Middle frontal gyrus (tissue), 1 donor: ENCODE measurements around the gene ACP5.
"Not testable (repeated sequence)": the region's sequence is repeated elsewhere in the genome, so short reads cannot be mapped to it uniquely, and the experiment has no call there.

ENCODE experiments used
- DNase-seq: peaks from one replicate; pipeline ENCODE4 v3.0.0-alpha.2; 2015; ENCODE audit warnings: low spot score; ENCODE audit errors: extremely low spot score

ACP5 gene

GRCh38 chr19:11577451-11578257, at the start of gene ACP5:
ACP5 (minus strand) TSS chr19:11577645; CDS start chr19:11577317, 328 bp downstream.
- no peak for DNase-seq

DNA sequence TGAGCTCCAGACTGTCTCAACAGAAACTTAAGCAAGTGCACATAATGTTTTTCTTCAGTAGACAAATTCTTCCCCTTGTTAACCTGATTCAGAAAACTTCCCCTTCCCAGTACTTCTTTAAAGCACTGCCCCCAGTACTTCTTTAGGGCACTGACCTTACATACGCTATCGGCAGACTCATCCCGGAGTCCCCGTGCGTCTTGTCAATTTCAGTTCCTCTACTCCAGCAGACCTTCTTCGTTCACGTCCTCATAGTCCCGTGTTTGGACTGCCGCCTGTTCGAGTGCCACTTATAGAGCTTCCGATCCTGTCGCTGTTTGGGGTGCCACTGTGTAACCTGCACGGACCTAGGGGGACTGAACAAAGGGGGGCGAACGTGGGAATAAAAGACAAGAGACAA, 48.8 kb upstream of the ACP5 start:
- DNase-seq = no peak

DNA sequence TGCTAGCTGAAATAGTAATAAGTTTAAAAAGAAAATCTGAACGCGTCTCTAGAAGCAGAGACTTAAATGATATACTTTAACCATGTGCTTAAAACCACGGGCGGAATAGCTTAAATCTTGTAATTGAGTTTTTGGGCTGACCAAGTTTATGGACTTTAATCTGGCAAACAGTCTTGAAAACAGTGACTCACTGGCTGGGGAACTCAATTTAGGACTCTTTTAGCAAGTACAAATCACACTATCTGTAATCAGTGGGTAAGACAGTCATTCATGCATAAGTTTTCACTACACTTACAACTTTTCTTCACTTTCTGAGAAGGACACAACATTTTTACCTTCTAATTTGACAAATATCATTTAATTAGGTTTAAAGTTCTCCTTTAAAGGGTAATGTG, 46.6 kb upstream of the ACP5 start:
- no peak for DNase-seq

- DNase-seq = not testable (repeated sequence)
These were observed 45.0 kb upstream of the ACP5 start for GRCh38 chr19:11622401-11622800.

DNA sequence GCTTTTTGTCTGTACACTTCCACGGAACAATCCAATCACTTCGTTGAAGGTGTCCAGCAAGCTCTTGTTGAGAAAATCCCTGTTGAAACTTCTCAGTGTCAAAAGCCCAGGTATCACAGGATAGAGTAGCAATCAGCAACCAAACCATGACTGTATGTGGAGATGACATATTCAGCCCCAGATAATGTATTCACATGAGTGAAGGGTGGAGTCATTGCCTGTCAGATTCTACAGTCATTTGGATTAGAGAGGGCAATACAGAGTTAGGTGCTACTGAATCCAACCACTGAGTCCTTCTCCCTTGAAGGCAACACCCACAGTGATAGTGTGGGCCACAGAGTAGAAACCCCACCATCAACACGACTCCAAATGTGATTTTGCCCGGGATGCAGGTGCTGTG, 43.1 kb upstream of the ACP5 start:
- DNase-seq = no peak

DNA sequence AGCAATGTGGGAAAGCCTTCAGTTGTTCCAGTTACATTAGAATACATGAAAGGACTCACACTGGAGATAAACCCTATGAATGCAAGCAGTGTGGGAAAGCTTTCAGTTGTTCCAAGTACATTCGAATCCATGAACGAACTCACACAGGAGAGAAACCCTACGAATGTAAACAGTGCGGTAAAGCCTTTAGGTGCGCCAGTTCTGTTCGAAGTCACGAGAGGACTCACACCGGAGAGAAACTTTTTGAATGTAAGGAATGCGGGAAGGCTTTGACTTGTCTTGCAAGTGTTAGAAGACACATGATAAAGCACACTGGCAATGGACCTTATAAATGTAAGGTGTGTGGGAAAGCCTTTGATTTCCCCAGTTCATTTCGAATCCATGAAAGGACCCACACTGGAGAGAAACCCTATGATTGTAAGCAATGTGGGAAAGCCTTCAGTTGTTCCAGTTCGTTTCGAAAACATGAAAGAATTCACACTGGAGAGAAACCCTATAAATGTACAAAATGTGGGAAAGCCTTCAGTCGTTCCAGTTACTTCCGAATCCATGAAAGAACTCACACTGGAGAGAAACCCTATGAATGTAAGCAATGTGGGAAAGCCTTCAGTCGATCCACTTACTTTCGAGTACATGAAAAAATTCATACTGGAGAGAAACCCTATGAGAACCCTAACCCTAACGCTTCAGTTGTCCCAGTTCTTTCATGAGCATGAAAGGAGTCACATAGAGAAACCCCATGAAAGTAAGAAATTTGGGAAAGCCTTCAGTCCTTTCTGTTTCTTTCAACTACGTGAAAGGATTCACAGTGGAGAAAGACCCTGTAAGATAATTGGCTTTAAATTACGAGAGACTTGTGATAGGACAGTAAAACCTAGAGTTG, 40.0 kb upstream of the ACP5 start:
- DNase-seq = no peak

GRCh38 chr19:11612816-11613511, 35.5 kb upstream of the ACP5 start:
- no peak for DNase-seq

DNA sequence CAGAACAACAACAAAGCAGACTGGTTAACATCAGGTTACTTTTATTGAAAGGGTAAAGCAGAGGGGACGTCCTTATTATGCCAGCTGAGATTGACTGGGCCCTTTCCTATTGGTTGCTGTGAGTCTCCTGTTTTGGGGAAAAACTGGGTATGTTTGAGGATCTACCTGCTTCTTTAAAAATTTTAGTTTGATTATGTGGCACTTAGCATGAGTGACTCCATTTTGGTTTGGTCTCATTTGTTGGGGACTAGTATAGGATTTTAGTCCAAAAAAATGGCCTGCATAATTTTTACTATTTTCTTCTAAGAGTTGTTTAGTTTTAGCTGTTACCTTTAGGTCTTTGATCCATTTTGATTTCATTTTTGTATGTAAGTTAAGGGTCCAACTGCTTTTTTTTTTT, 34.3 kb upstream of the ACP5 start:
- DNase-seq = no peak

DNA sequence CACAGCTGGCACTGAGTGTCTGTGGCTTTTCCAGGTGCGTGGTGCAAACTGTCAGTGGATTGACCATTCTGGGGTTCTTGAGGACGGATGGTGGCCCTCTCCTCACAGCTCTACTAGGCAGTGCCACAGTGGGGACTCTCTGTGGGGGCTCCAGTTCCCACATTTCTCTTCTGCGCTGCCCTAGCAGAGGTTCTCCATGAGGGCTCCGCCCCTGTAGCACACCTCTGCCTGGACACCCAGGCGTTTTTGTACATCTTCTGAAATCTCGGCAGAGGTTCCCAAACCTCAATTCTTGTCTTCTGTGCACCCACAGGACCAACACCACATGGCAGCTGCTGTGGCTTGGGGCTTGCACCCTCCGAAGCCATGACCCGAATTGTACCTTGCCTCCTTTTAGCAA, 29.0 kb upstream of the ACP5 start:
- no peak for DNase-seq

DNA sequence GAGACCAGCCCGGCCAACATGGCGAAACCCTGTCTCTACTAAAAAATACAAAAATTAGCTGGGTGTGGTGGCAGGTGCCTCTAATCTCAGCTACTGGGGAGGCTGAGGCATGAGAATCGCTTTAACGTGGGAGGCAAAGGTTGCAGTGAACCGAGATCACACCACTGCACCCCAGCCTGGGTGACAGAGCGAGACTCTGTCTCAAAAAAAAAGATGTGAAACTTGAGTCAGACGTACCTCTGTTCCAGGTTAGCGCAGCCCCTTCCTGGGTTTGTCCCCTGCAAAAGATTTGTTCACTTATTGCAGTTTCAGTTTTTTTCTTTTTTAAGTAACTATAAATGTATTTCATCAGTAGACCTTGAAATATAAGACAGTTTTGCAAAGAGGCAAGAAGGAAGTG, 22.3 kb upstream of the ACP5 start:
- DNase-seq = not testable (repeated sequence)

DNA sequence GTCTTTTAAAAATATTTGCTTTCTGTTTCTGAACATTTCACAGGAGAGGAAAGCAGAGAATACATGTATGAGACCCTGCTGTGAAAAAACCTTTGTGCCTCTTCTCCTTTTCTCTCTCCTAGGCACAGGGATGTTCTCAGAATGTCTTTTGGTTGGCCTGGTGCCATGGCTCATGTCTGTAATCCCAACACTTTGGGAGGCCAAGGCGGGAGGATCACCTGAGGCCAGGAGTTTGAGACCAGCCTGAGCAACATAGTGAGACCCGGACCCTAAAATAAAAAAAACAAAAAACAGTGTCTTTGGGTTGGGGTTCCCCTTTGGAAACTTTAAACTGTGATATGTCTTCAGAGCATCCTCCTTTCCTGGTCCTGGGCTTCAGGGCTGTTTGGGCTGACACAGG, 21.3 kb upstream of the ACP5 start:
- DNase-seq = no peak

DNA sequence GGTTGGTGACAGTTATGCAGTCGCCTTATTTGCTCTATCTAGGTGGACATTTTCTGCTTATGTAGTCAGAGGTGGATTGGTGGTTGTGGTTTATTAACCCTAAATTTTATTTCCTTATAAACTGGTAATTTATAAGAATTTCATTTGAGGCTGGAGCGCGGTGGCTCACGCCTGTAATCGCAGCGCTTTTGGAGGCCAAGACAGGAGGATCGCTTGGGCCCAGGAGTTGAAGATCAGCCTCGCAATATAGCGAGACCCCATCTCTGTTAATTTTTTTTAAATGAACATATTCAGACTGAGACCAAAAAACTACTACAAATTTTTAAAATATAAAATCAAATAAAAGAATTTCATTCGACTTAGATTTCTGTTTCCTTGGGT, 20.6 kb upstream of the ACP5 start:
- DNase-seq = no peak

DNA sequence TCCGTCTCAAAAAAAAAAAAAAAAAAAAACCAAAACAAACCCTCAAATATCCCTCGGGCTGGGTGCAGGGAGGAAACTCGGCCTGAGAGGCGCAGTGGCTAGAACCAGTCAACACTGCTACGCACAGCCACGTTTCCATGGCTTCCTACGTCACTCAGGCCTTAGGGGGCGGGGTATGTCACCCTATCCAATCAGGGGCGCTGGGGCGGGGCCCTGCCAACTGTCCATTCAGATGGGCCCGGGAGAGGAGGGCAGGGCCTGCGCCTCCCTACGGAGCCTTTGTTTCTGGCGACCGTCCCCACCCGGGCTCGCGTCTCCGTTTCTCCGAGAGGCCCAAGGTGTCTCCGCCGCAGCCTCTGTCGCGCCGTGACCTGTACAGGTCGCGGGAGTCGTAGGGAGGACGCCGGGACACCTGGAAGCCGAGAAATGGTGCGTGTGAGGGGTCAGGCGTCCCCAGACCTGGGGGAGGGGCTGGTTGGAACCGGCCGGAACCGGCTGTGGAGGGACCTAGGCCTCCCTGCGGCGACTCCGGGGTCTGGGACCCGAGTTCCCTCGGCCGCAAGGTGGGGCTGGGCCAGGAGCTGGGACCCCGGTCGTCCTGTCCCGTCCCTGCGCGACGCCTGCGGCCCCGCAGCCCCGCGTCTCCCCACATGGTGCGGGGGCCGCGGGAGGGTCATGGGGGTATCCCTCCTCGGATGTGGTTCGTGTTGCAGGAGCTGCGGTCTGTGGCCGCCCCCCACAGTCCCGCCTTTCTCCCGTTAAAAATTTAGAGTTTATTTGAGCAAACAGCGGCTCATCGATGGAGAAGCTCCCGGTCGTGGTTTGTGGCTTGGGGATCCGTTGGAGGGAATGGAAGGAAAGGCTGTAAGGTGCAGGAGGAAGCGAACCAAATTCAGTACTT, 20.0 kb upstream of the ACP5 start, which contains the start of gene ZNF627:
Gene ZNF627, plus strand, starts transcription at position 282 of the 901 bp plus-strand sequence. Its CDS starts 145 bp downstream, at position 427.
- peak; percentile 96 for DNase-seq

DNA sequence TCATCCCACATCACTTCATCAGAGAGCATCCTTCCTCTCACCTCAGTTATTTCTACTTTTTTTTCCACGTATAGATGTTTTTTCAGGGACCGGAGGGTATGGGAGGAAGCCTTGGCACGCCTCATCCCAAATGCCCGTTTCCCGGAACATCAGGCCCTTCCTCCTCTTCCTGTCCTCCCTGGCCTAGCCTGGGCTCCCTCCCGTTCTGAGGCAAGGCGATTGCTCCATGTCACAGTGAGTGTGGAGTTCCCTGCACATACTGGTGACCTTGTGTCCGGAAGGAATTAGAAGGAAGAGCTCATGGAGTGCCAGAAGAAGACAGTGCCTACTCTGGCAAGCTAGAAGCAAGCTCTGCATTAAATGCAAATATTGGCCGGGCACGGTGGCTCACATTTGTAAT, 18.7 kb upstream of the ACP5 start:
- DNase-seq = no peak

DNA sequence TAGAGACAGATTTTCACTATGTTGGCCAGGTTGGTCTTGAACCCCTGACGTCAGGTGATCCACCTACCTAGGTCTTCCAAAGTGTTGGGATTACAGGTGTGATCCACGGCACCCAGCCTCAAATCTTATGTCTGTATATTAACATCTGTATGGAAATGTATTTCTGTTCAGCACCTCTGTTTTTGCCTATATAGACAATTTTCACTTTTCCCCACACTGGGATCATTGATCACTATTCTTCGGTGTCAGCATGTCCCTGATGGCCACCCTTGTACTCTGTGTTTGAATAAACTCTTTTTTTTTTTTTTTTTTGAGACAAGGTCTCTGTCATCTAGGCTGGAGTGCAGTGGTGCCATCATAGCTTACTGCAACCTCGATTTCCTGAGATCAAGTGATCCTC, 16.6 kb upstream of the ACP5 start:
- DNase-seq = no peak

- DNase-seq = no peak
These were observed 10.7 kb upstream of the ACP5 start for GRCh38 chr19:11587975-11588631.

DNA sequence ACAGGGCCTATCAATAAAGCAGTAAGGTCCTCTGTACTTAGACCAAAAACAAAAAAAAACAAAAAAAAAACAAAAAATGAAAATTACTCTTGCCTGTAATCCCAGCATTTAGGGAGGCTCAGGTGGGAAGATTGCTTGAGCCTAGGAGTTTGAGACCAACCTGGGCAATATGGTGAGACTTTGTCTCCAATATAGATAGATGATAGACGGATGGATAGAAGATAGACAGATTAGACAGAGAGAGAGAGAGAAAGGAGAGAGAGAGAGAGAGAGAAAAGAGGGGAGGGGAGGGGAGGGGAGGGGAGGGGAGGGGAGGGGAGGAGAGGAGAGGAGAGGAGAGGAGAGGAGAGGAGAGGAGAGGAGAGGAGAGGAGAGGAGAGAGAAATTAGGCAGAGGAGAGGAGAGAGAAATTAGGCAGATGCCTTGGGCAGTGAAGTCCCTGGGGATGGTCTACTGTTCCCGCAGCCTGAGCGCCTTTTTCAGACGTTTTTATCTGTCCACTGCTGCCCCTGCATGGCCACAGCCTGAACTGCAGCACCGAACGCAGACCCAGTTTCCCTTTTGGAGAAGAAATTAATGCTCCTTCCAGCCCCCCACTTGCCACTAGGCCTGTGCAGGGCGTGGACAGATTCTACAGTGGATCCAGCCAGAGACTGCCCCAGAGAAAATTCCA, 10.0 kb upstream of the ACP5 start:
- DNase-seq = peak; percentile 12

DNA sequence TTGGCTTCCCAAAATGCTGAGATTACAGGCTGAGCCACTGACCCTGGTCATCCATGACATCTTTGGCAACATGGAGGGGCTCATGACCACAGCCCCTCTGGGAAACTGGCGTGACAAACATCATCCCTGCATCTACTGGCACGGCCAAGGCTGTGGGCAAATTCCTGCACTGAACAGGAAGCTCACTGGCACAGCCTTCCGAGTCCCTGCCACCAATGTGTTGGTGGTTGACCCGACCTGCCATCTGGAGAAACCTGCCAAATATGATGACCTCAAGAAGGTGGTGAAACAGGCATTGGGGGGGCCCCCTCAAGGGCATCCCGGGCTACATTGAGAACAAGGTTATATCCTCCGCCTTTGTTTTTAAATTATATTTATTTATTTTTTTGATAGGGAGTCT, 8.9 kb upstream of the ACP5 start:
- no peak for DNase-seq

GRCh38 chr19:11581740-11582139, 4.3 kb upstream of the ACP5 start:
- no peak for DNase-seq

DNA sequence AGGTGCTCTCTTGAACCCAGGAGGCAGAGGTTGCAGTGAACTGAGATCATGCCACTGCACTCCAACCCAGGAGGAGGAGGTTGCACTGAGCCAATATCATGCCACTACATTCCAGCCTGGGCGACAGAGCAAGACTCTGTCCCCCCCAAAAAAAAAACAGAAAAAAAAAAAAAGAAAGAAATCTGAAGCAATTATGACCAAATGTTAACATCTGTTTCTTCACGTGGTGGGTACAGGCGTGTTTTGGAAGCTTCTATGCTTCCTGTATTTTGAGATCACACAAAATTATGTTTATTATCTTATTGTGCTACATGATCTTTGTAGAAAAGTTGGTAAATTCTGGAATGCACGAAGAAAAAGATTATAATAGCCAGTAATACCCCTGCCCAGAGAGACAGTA, 2.7 kb upstream of the ACP5 start:
- DNase-seq = no peak
